Activated naive CD4-positive, alpha-beta T cell treated with anti-CD3 and anti-CD28 coated beads, Interleukin-2, amount 50 U/mL, for 72 hours (primary cell): Measurements from ENCODE around the gene RAB3C. TPM values are rescaled to one million over a fixed set of nuclear protein-coding genes. Genes with fewer than 3 reads are reported as not detected.

Experiments
- ATAC-seq, 2 donors: fragments of 150-1000 bp; cut with Tn5 transposase; 2 replicates each; pipeline ENCODE4 v1.10.0; 2021; ENCODE audit warnings: mild to moderate bottlenecking in 2 of 2, moderate library complexity in 2 of 2
- DNase-seq, 2 donors: peaks; one replicate each; pipeline ENCODE4 v3.0.0; 2021 to 2022; ENCODE audit warnings: low spot score in 2 of 2
- H3K27ac Mint-ChIP-seq, 2 donors: one replicate each; pipeline ENCODE4 v1.8.0; 2022; ENCODE audit warnings: mild to moderate bottlenecking in 2 of 2, mixed read lengths in 2 of 2
- H3K36me3 Mint-ChIP-seq, 2 donors: one replicate each; pipeline ENCODE4 v1.8.0; 2022; ENCODE audit warnings: mixed read lengths in 2 of 2
- H3K9me3 Mint-ChIP-seq, 2 donors: one replicate each; pipeline ENCODE4 v1.8.0; 2022; ENCODE audit warnings: mixed read lengths in 2 of 2
- total RNA-seq, 2 donors: library from RNA; stranded (reverse); gene quantifications; one replicate each; pipeline ENCODE4 v1.2.3, GENCODE V29; 2022

The RAB3C gene
- total RNA-seq, 2 donors from 2014 or later = not detected

- Mint-ChIP-seq H3K36me3 (no peaks in the 10 kb centered on the region), H3K27ac (no peak overlapping the region), H3K9me3 (no peaks in the 10 kb centered on the region)
- DNase-seq (no peak), ATAC-seq (no peak)
Measured at GRCh38 chr5:58736214-58736613, 153.3 kb downstream of the RAB3C start.

- Mint-ChIP-seq H3K9me3 (no peaks in the 10 kb centered on the region), H3K36me3 (no peaks in the 10 kb centered on the region), H3K27ac (no peak overlapping the region)
- no peak for DNase-seq
- no peak for ATAC-seq
Measured at GRCh38 chr5:58737671-58738070, 154.8 kb downstream of the RAB3C start.

GRCh38 chr5:58738336-58738735 lies 155.5 kb downstream of the RAB3C start:
- H3K27ac Mint-ChIP-seq = no peak overlapping the region
- ATAC-seq = no peak
- no peaks in the 10 kb centered on the region for H3K36me3 Mint-ChIP-seq
- no peaks in the 10 kb centered on the region for H3K9me3 Mint-ChIP-seq
- no peak for DNase-seq

GRCh38 chr5:58739051-58739450 lies 156.2 kb downstream of the RAB3C start:
- H3K36me3 Mint-ChIP-seq = no peaks in the 10 kb centered on the region
- H3K27ac Mint-ChIP-seq = no peak overlapping the region
- DNase-seq (no peak), ATAC-seq (no peak)
- no peaks in the 10 kb centered on the region for H3K9me3 Mint-ChIP-seq

GRCh38 chr5:58740956-58741355 lies 158.1 kb downstream of the RAB3C start:
- no peak overlapping the region for H3K27ac Mint-ChIP-seq
- no peaks in the 10 kb centered on the region for H3K36me3 Mint-ChIP-seq
- DNase-seq = no peak
- no peak for ATAC-seq
- H3K9me3 Mint-ChIP-seq = no peaks in the 10 kb centered on the region

GRCh38 chr5:58745350-58745749 lies 162.5 kb downstream of the RAB3C start:
- H3K9me3 Mint-ChIP-seq = no peaks in the 10 kb centered on the region
- no peak overlapping the region for H3K27ac Mint-ChIP-seq
- no peaks in the 10 kb centered on the region for H3K36me3 Mint-ChIP-seq
- DNase-seq = no peak
- ATAC-seq = no peak

GRCh38 chr5:58746321-58746720 lies 163.4 kb downstream of the RAB3C start:
- no peak for ATAC-seq
- H3K36me3 Mint-ChIP-seq = no peaks in the 10 kb centered on the region
- no peak for DNase-seq
- no peak overlapping the region for H3K27ac Mint-ChIP-seq
- no peaks in the 10 kb centered on the region for H3K9me3 Mint-ChIP-seq

GRCh38 chr5:58750036-58750435 lies 167.2 kb downstream of the RAB3C start:
- ATAC-seq (no peak), DNase-seq (no peak)
- no peaks in the 10 kb centered on the region for H3K9me3 Mint-ChIP-seq
- no peak overlapping the region for H3K27ac Mint-ChIP-seq
- H3K36me3 Mint-ChIP-seq = no peaks in the 10 kb centered on the region

GRCh38 chr5:58751222-58751837 lies 168.5 kb downstream of the RAB3C start:
- H3K36me3 Mint-ChIP-seq = no peaks in the 10 kb centered on the region
- DNase-seq (no peak), ATAC-seq (peak; percentile 100)
- no peak overlapping the region for H3K27ac Mint-ChIP-seq
- no peaks in the 10 kb centered on the region for H3K9me3 Mint-ChIP-seq

- no peak overlapping the region for H3K27ac Mint-ChIP-seq
- no peak for DNase-seq
- H3K36me3 Mint-ChIP-seq = no peaks in the 10 kb centered on the region
- H3K9me3 Mint-ChIP-seq = no peaks in the 10 kb centered on the region
- ATAC-seq = no peak
Measured at GRCh38 chr5:58752104-58752503, 169.2 kb downstream of the RAB3C start.

- Mint-ChIP-seq H3K27ac (no peak overlapping the region), H3K9me3 (no peaks in the 10 kb centered on the region), H3K36me3 (no peaks in the 10 kb centered on the region)
- ATAC-seq (no peak), DNase-seq (no peak)
Measured at GRCh38 chr5:58753446-58753845, 170.6 kb downstream of the RAB3C start.

- H3K27ac Mint-ChIP-seq = no peak overlapping the region
- H3K36me3 Mint-ChIP-seq = no peaks in the 10 kb centered on the region
- ATAC-seq = no peak
- no peaks in the 10 kb centered on the region for H3K9me3 Mint-ChIP-seq
- no peak for DNase-seq
Measured at GRCh38 chr5:58754250-58754649, 171.4 kb downstream of the RAB3C start.

GRCh38 chr5:58755397-58755796 lies 172.5 kb downstream of the RAB3C start:
- ATAC-seq (no peak), DNase-seq (no peak)
- no peak overlapping the region for H3K27ac Mint-ChIP-seq
- no peaks in the 10 kb centered on the region for H3K9me3 Mint-ChIP-seq
- no peaks in the 10 kb centered on the region for H3K36me3 Mint-ChIP-seq

GRCh38 chr5:58759745-58760144 lies 176.9 kb downstream of the RAB3C start:
- H3K36me3 Mint-ChIP-seq = no peaks in the 10 kb centered on the region
- DNase-seq (no peak), ATAC-seq (peak; percentile 50 to 58)
- peak overlapping the region in 1 of 2 donors; percentile 45 for H3K27ac Mint-ChIP-seq
- no peaks in the 10 kb centered on the region for H3K9me3 Mint-ChIP-seq

GRCh38 chr5:58760222-58760621 lies 177.3 kb downstream of the RAB3C start:
- no peaks in the 10 kb centered on the region for H3K36me3 Mint-ChIP-seq
- no peaks in the 10 kb centered on the region for H3K9me3 Mint-ChIP-seq
- DNase-seq (no peak), ATAC-seq (no peak)
- no peak overlapping the region for H3K27ac Mint-ChIP-seq

- Mint-ChIP-seq H3K36me3 (no peaks in the 10 kb centered on the region), H3K9me3 (no peaks in the 10 kb centered on the region), H3K27ac (no peak overlapping the region)
- ATAC-seq (no peak), DNase-seq (no peak)
Measured at GRCh38 chr5:58761407-58761806, 178.5 kb downstream of the RAB3C start.

GRCh38 chr5:58763390-58763789 lies 180.5 kb downstream of the RAB3C start:
- H3K9me3 Mint-ChIP-seq = no peaks in the 10 kb centered on the region
- H3K27ac Mint-ChIP-seq = no peak overlapping the region
- H3K36me3 Mint-ChIP-seq = no peaks in the 10 kb centered on the region
- ATAC-seq (peak in 1 of 2 donors; percentile 19), DNase-seq (no peak)

GRCh38 chr5:58764199-58764598 lies 181.3 kb downstream of the RAB3C start:
- DNase-seq = no peak
- Mint-ChIP-seq H3K9me3 (no peaks in the 10 kb centered on the region), H3K27ac (no peak overlapping the region), H3K36me3 (no peaks in the 10 kb centered on the region)
- ATAC-seq = peak; percentile 65 to 66

- no peak overlapping the region for H3K27ac Mint-ChIP-seq
- no peak for DNase-seq
- ATAC-seq = peak; percentile 25 to 67
- H3K9me3 Mint-ChIP-seq = no peaks in the 10 kb centered on the region
- H3K36me3 Mint-ChIP-seq = no peaks in the 10 kb centered on the region
Measured at GRCh38 chr5:58765058-58765457, 182.2 kb downstream of the RAB3C start.
